ENCODE measurements around the gene KLK13. TPM values are rescaled to one million over a fixed set of nuclear protein-coding genes. Genes with fewer than 3 reads are reported as not detected.

The KLK13 gene
- total RNA-seq, 1 donor from 2014 or later, result not detected

- no peaks in the 10 kb centered on the region for H3K4me1 Mint-ChIP-seq
- no peak overlapping the region for H3K27ac Mint-ChIP-seq (ENCODE audit: unreplicated experiment)
- H3K9me3 Mint-ChIP-seq, result no peaks in the 10 kb centered on the region
- no peak overlapping the region for H3K4me3 Mint-ChIP-seq
- DNase-seq (ENCODE audit: low read depth, low spot score), result no peak
- H3K27me3 Mint-ChIP-seq (ENCODE audit: low read depth), result peaks cover 81% of the 10 kb centered on the region
- H3K36me3 Mint-ChIP-seq (ENCODE audit: low read depth), result no peaks in the 10 kb centered on the region
- no peak for TF ChIP-seq CTCF (conservative IDR thresholded peaks at IDR 0.05)
Measured at GRCh38 chr19:51006406-51006805, 58.5 kb downstream of the KLK13 start.

Other genes with a start within 250 kb of the KLK13 start
- 0.44 TPM in 1 of 2 replicates, not detected in the other for gene KLK1, start 241.3 kb downstream of the KLK13 start, total RNA-seq
- gene KLK15, start 231.5 kb downstream of the KLK13 start, total RNA-seq, result not detected in 2 replicates
- not detected in 2 replicates for gene KLK3, start 210.2 kb downstream of the KLK13 start, total RNA-seq
- not detected in 2 replicates for gene KLK2, start 191.7 kb downstream of the KLK13 start, total RNA-seq
- gene KLK4, start 153.7 kb downstream of the KLK13 start, total RNA-seq, result not detected in 2 replicates
- gene KLK5, start 112.1 kb downstream of the KLK13 start, total RNA-seq, result not detected in 2 replicates
- gene KLK6, start 95.5 kb downstream of the KLK13 start, total RNA-seq, result 1.7 and 2.5 TPM in 2 replicates
- not detected in 2 replicates for gene KLK7, start 81.2 kb downstream of the KLK13 start, total RNA-seq
- gene KLK8, start 63.5 kb downstream of the KLK13 start, total RNA-seq, result not detected in 2 replicates
- gene KLK10, start 45.4 kb downstream of the KLK13 start, total RNA-seq, result not detected in 2 replicates
- gene KLK11, start 38.5 kb downstream of the KLK13 start, total RNA-seq, result not detected in 2 replicates
- gene KLK12, start 30.1 kb downstream of the KLK13 start, total RNA-seq, result not detected in 2 replicates
- 0.26 and 0.75 TPM in 2 replicates for gene KLK14, start 17.8 kb upstream of the KLK13 start, total RNA-seq
- 8.3 and 8.4 TPM in 2 replicates for gene CTU1, start 43.3 kb upstream of the KLK13 start, total RNA-seq
- gene SIGLEC9, start 59.8 kb upstream of the KLK13 start, total RNA-seq, result not detected in 2 replicates
- gene SIGLEC7, start 77.2 kb upstream of the KLK13 start, total RNA-seq, result not detected in 2 replicates
- not detected in 2 replicates for gene CD33, start 160.0 kb upstream of the KLK13 start, total RNA-seq
- gene SIGLECL1, start 186.0 kb upstream of the KLK13 start, total RNA-seq, result not detected in 2 replicates
- 17.4 and 18.1 TPM in 2 replicates for gene IGLON5, start 246.6 kb upstream of the KLK13 start, total RNA-seq

All from neural crest cell (in vitro differentiated cells).